Natural killer cell treated with Interleukin-12 subunit alpha and Interleukin-12 subunit beta and Interleukin-15 and Interleukin-18, amount 100 ng/mL, for 72 hours (primary cell): ENCODE results near the gene FHIT. TPM values are rescaled to one million over a fixed set of nuclear protein-coding genes. Genes with fewer than 3 reads are reported as not detected.

Source experiments
- ATAC-seq, 2 donors: fragments of 150-1000 bp; cut with Tn5 transposase in 1 of 2; sonication (Bioruptor Pico), chemical (Tn5 transposase) in 1 of 2; 2 replicates each; pipeline ENCODE4 v1.10.0; 2021
- DNase-seq: peaks from one replicate; pipeline ENCODE4 v3.0.0; 2022; ENCODE audit warnings: low spot score
- H3K27ac Mint-ChIP-seq, 2 donors: 1 replicate in 1 of 2; 2 replicates in 1 of 2; pipeline ENCODE4 v1.8.0; 2022; ENCODE audit warnings: mixed read lengths in 2 of 2, mild to moderate bottlenecking in 1 of 2, moderate library complexity in 1 of 2
- H3K27me3 Mint-ChIP-seq, 2 donors: 1 replicate in 1 of 2; 2 replicates in 1 of 2; pipeline ENCODE4 v1.8.0; 2022; ENCODE audit warnings: mixed read lengths in 2 of 2
- H3K36me3 Mint-ChIP-seq: one replicate; pipeline ENCODE4 v1.8.0; 2022; ENCODE audit warnings: mixed read lengths
- H3K4me1 Mint-ChIP-seq, 2 donors: 1 replicate in 1 of 2; 2 replicates in 1 of 2; pipeline ENCODE4 v1.8.0; 2022; ENCODE audit warnings: low read depth in 2 of 2, mixed read lengths in 2 of 2, mild to moderate bottlenecking in 1 of 2
- H3K4me3 Mint-ChIP-seq: one replicate; pipeline ENCODE4 v1.8.0; 2022; ENCODE audit warnings: mixed read lengths
- H3K9me3 Mint-ChIP-seq: 2 replicates; pipeline ENCODE4 v1.8.0; 2022; ENCODE audit warnings: mixed read lengths
- total RNA-seq, 2 donors: library from RNA; stranded (reverse); gene quantifications; one replicate each; pipeline ENCODE4 v1.2.3, GENCODE V29; 2022

The FHIT gene
- total RNA-seq, 2 donors from 2014 or later = 2.4 to 3.0 TPM

GRCh38 chr3:59865351-59865750 is 1385.9 kb downstream of the FHIT start:
- Mint-ChIP-seq H3K36me3 (no peaks in the 10 kb centered on the region), H3K9me3 (peaks cover 4% of the 10 kb centered on the region), H3K4me3 (no peak overlapping the region), H3K27ac (no peak overlapping the region), H3K27me3 (peaks cover 0 to 15% of the 10 kb centered on the region in 2 donors), H3K4me1 (peaks cover 6 to 22% of the 10 kb centered on the region in 2 donors)
- ATAC-seq (no peak), DNase-seq (no peak)

- no peak overlapping the region for H3K27ac Mint-ChIP-seq
- H3K36me3 Mint-ChIP-seq = no peaks in the 10 kb centered on the region
- peaks cover 4% of the 10 kb centered on the region for H3K9me3 Mint-ChIP-seq
- ATAC-seq (no peak), DNase-seq (no peak)
- no peak overlapping the region for H3K4me3 Mint-ChIP-seq
- H3K27me3 Mint-ChIP-seq = peaks cover 0 to 10% of the 10 kb centered on the region in 2 donors
- peaks cover 8 to 19% of the 10 kb centered on the region in 2 donors for H3K4me1 Mint-ChIP-seq
Measured at GRCh38 chr3:59862686-59863085, 1388.6 kb downstream of the FHIT start.

- DNase-seq (peak; percentile 66), ATAC-seq (peak; percentile 72 to 75)
- H3K4me3 Mint-ChIP-seq = no peak overlapping the region
- no peaks in the 10 kb centered on the region for H3K9me3 Mint-ChIP-seq
- no peaks in the 10 kb centered on the region for H3K36me3 Mint-ChIP-seq
- H3K27ac Mint-ChIP-seq = no peak overlapping the region
- no peaks in the 10 kb centered on the region for H3K27me3 Mint-ChIP-seq
- H3K4me1 Mint-ChIP-seq = peaks cover 5 to 9% of the 10 kb centered on the region in 2 donors
Measured at GRCh38 chr3:59857589-59858346, 1393.5 kb downstream of the FHIT start.

GRCh38 chr3:59856934-59857460 is 1394.3 kb downstream of the FHIT start:
- H3K9me3 Mint-ChIP-seq = no peaks in the 10 kb centered on the region
- H3K36me3 Mint-ChIP-seq = no peaks in the 10 kb centered on the region
- no peak overlapping the region for H3K27ac Mint-ChIP-seq
- no peak overlapping the region for H3K4me3 Mint-ChIP-seq
- no peak for DNase-seq
- no peak for ATAC-seq
- H3K27me3 Mint-ChIP-seq = no peaks in the 10 kb centered on the region
- H3K4me1 Mint-ChIP-seq = peaks cover 5 to 6% of the 10 kb centered on the region in 2 donors

GRCh38 chr3:59854061-59854709 is 1397.1 kb downstream of the FHIT start:
- Mint-ChIP-seq H3K4me3 (no peak overlapping the region), H3K4me1 (peaks cover 5 to 6% of the 10 kb centered on the region in 2 donors), H3K9me3 (no peaks in the 10 kb centered on the region), H3K27me3 (no peaks in the 10 kb centered on the region), H3K27ac (no peak overlapping the region), H3K36me3 (no peaks in the 10 kb centered on the region)
- ATAC-seq = no peak
- DNase-seq = no peak

- Mint-ChIP-seq H3K27ac (no peak overlapping the region), H3K9me3 (peaks cover 5% of the 10 kb centered on the region)
- no peak for ATAC-seq
Measured at GRCh38 chr3:59850417-59850816, 1400.8 kb downstream of the FHIT start.

GRCh38 chr3:59845386-59845785 is 1405.9 kb downstream of the FHIT start:
- peaks cover 0 to 3% of the 10 kb centered on the region in 2 donors for H3K4me1 Mint-ChIP-seq
- ATAC-seq (no peak), DNase-seq (no peak)
- H3K9me3 Mint-ChIP-seq = peaks cover 5% of the 10 kb centered on the region
- H3K36me3 Mint-ChIP-seq = peaks cover 9% of the 10 kb centered on the region
- no peaks in the 10 kb centered on the region for H3K27me3 Mint-ChIP-seq
- no peak overlapping the region for H3K27ac Mint-ChIP-seq
- H3K4me3 Mint-ChIP-seq = no peak overlapping the region

More at GRCh38 chr3:59850417-59850816, 1400.8 kb downstream of the FHIT start:
- Mint-ChIP-seq H3K4me3 (no peak overlapping the region), H3K36me3 (peaks cover 9% of the 10 kb centered on the region), H3K27me3 (no peaks in the 10 kb centered on the region), H3K4me1 (no peaks in the 10 kb centered on the region)
- DNase-seq = no peak

GRCh38 chr3:59843821-59844220 is 1407.4 kb downstream of the FHIT start:
- DNase-seq = no peak
- Mint-ChIP-seq H3K27me3 (no peaks in the 10 kb centered on the region), H3K36me3 (peaks cover 9% of the 10 kb centered on the region), H3K27ac (no peak overlapping the region), H3K4me1 (peaks cover 6 to 12% of the 10 kb centered on the region in 2 donors), H3K9me3 (peaks cover 5% of the 10 kb centered on the region), H3K4me3 (no peak overlapping the region)
- ATAC-seq = no peak

- no peak for DNase-seq
- H3K4me1 Mint-ChIP-seq = peaks cover 6 to 12% of the 10 kb centered on the region in 2 donors
- peaks cover 0 to 6% of the 10 kb centered on the region in 2 donors for H3K27me3 Mint-ChIP-seq
- ATAC-seq = peak in 1 of 2 donors; percentile 58
- H3K4me3 Mint-ChIP-seq = no peak overlapping the region
- no peak overlapping the region for H3K27ac Mint-ChIP-seq
- H3K9me3 Mint-ChIP-seq = peaks cover 4% of the 10 kb centered on the region
- H3K36me3 Mint-ChIP-seq = no peaks in the 10 kb centered on the region
Measured at GRCh38 chr3:59839810-59840515, 1411.3 kb downstream of the FHIT start.

GRCh38 chr3:59839283-59839682 is 1412.0 kb downstream of the FHIT start:
- Mint-ChIP-seq H3K27ac (no peak overlapping the region), H3K4me3 (no peak overlapping the region), H3K9me3 (peaks cover 4% of the 10 kb centered on the region), H3K36me3 (no peaks in the 10 kb centered on the region), H3K4me1 (peaks cover 6 to 12% of the 10 kb centered on the region in 2 donors), H3K27me3 (peaks cover 0 to 6% of the 10 kb centered on the region in 2 donors)
- ATAC-seq = no peak
- no peak for DNase-seq

GRCh38 chr3:59836531-59836930 is 1414.7 kb downstream of the FHIT start:
- DNase-seq = no peak
- Mint-ChIP-seq H3K27ac (no peak overlapping the region), H3K27me3 (peaks cover 0 to 6% of the 10 kb centered on the region in 2 donors), H3K4me3 (no peak overlapping the region), H3K36me3 (no peaks in the 10 kb centered on the region), H3K4me1 (peaks cover 6 to 12% of the 10 kb centered on the region in 2 donors), H3K9me3 (peaks cover 4% of the 10 kb centered on the region)
- ATAC-seq = no peak

- Mint-ChIP-seq H3K4me1 (no peaks in the 10 kb centered on the region), H3K27me3 (no peaks in the 10 kb centered on the region), H3K9me3 (no peaks in the 10 kb centered on the region), H3K4me3 (no peak overlapping the region), H3K27ac (no peak overlapping the region), H3K36me3 (no peaks in the 10 kb centered on the region)
- ATAC-seq (no peak), DNase-seq (no peak)
Measured at GRCh38 chr3:59832702-59833101, 1418.5 kb downstream of the FHIT start.

- Mint-ChIP-seq H3K4me3 (no peak overlapping the region), H3K36me3 (no peaks in the 10 kb centered on the region), H3K27me3 (no peaks in the 10 kb centered on the region), H3K27ac (no peak overlapping the region), H3K4me1 (no peaks in the 10 kb centered on the region), H3K9me3 (no peaks in the 10 kb centered on the region)
- ATAC-seq = no peak
- DNase-seq = no peak
Measured at GRCh38 chr3:59832241-59832640, 1419.0 kb downstream of the FHIT start.

GRCh38 chr3:59831394-59831793 is 1419.9 kb downstream of the FHIT start:
- H3K27me3 Mint-ChIP-seq = no peaks in the 10 kb centered on the region
- no peaks in the 10 kb centered on the region for H3K9me3 Mint-ChIP-seq
- no peaks in the 10 kb centered on the region for H3K4me1 Mint-ChIP-seq
- no peaks in the 10 kb centered on the region for H3K36me3 Mint-ChIP-seq
- no peak overlapping the region for H3K27ac Mint-ChIP-seq
- DNase-seq (no peak), ATAC-seq (no peak)
- H3K4me3 Mint-ChIP-seq = no peak overlapping the region
